Middle frontal gyrus (tissue), 1 donor: ENCODE results near the gene PDZD4.

Experiments
- DNase-seq: peaks from one replicate; pipeline ENCODE4 v3.0.0-alpha.2; 2015; ENCODE audit warnings: low spot score; ENCODE audit errors: extremely low spot score

PDZD4 gene

GRCh38 chrX:153772316-153773217 lies 57.8 kb downstream of the PDZD4 start:
- no peak for DNase-seq

- no peak for DNase-seq
Measured at GRCh38 chrX:153771415-153772315, 58.7 kb downstream of the PDZD4 start.

GRCh38 chrX:153770601-153771414 lies 59.5 kb downstream of the PDZD4 start:
- DNase-seq, result no peak

GRCh38 chrX:153769865-153770600 lies 60.3 kb downstream of the PDZD4 start:
- no peak for DNase-seq

- no peak for DNase-seq
Measured at GRCh38 chrX:153769158-153769864, 61.0 kb downstream of the PDZD4 start.

GRCh38 chrX:153768311-153769157 lies 61.8 kb downstream of the PDZD4 start:
- no peak for DNase-seq

GRCh38 chrX:153767674-153768055 lies 62.7 kb downstream of the PDZD4 start:
- DNase-seq, result no peak

- no peak for DNase-seq
Measured at GRCh38 chrX:153766871-153767673, 63.3 kb downstream of the PDZD4 start.

GRCh38 chrX:153766098-153766817 lies 64.1 kb downstream of the PDZD4 start:
- no peak for DNase-seq

GRCh38 chrX:153765138-153766079 lies 64.9 kb downstream of the PDZD4 start:
- peak; percentile 72 for DNase-seq

GRCh38 chrX:153764786-153765137 lies 65.6 kb downstream of the PDZD4 start:
- DNase-seq, result no peak

GRCh38 chrX:153763989-153764755 lies 66.2 kb downstream of the PDZD4 start, which contains the start of gene PLXNB3:
TSS of gene PLXNB3 (plus strand) at chrX:153764249. CDS start at chrX:153765536, 1,287 bp downstream.
- peak; percentile 50 for DNase-seq

- DNase-seq, result no peak
Measured at GRCh38 chrX:153763298-153763932, 66.9 kb downstream of the PDZD4 start.

GRCh38 chrX:153762626-153763173 lies 67.6 kb downstream of the PDZD4 start:
- no peak for DNase-seq

- no peak for DNase-seq
Measured at GRCh38 chrX:153761863-153762262, 68.5 kb downstream of the PDZD4 start.
